GM23338 (cell line): Measurements from ENCODE around the gene SIVA1. TPM values are rescaled to one million over a fixed set of nuclear protein-coding genes. Genes with fewer than 3 reads are reported as not detected.

ENCODE experiments used
- ATAC-seq: fragments of 200-7000 bp; cut with Tn5 transposase; 3 replicates; pipeline ENCODE4 v1.9.1; 2020
- DNase-seq: peaks from one replicate; pipeline ENCODE4 v3.0.0-alpha.2; 2015; ENCODE audit warnings: low spot score
- H2AFZ ChIP-seq: fragments of 200-600 bp; sonication (generic); 2 replicates; pipeline ENCODE4 v1.8.0; 2016; ENCODE audit warnings: antibody characterized with exemption, mild to moderate bottlenecking, moderate library complexity
- H3F3A ChIP-seq: fragments of 200-600 bp; sonication (generic); replicated peaks from 2 replicates; pipeline ENCODE4 v1.8.0; 2017; ENCODE audit warnings: antibody characterized with exemption, mixed run types, low read depth
- H3K27ac ChIP-seq: fragments of 200-600 bp; sonication (generic); 2 replicates; pipeline ENCODE4 v1.6.1; 2016; ENCODE audit warnings: low read depth
- H3K27me3 ChIP-seq: fragments of 200-600 bp; sonication (generic); 2 replicates; pipeline ENCODE4 v1.8.0; 2016; ENCODE audit warnings: mild to moderate bottlenecking, mixed run types, moderate library complexity; ENCODE audit not compliant: insufficient read depth
- H3K36me3 ChIP-seq: fragments of 200-600 bp; sonication (generic); 2 replicates; pipeline ENCODE4 v1.8.0; 2016; ENCODE audit warnings: mild to moderate bottlenecking; ENCODE audit not compliant: insufficient read depth
- H3K4me1 ChIP-seq: fragments of 200-600 bp; sonication (generic); 2 replicates; pipeline ENCODE4 v1.8.0; 2016; ENCODE audit warnings: mild to moderate bottlenecking, moderate library complexity; ENCODE audit not compliant: insufficient read depth
- H3K4me2 ChIP-seq: fragments of 200-600 bp; sonication (generic); 2 replicates; pipeline ENCODE4 v1.7.1; 2017; ENCODE audit warnings: mixed run types
- H3K4me3 ChIP-seq: fragments of 200-600 bp; sonication (generic); 2 replicates; pipeline ENCODE4 v1.6.1; 2016; ENCODE audit warnings: mixed run types
- H3K79me2 ChIP-seq: fragments of 200-600 bp; sonication (generic); replicated peaks from 2 replicates; pipeline ENCODE4 v1.8.0; 2017; ENCODE audit warnings: mild to moderate bottlenecking; ENCODE audit not compliant: insufficient read depth
- H3K9me2 ChIP-seq: fragments of 200-600 bp; sonication (generic); 2 replicates; pipeline ENCODE4 v1.8.0; 2017; ENCODE audit not compliant: insufficient read depth
- H4K20me1 ChIP-seq: fragments of 200-600 bp; sonication (generic); replicated peaks from 2 replicates; pipeline ENCODE4 v1.8.0; 2017; ENCODE audit warnings: mild to moderate bottlenecking; ENCODE audit not compliant: insufficient read depth
- H3K27ac Mint-ChIP-seq: 2 replicates; pipeline ENCODE4 v1.8.0; 2020; ENCODE audit warnings: inconsistent platforms, mild to moderate bottlenecking, moderate library complexity, mixed read lengths
- H3K27me3 Mint-ChIP-seq: 3 replicates; pipeline ENCODE4 v1.8.0; 2022; ENCODE audit warnings: low read depth, mild to moderate bottlenecking, moderate library complexity, mixed read lengths, inconsistent platforms; ENCODE audit not compliant: insufficient read depth, poor library complexity
- H3K36me3 Mint-ChIP-seq: 3 replicates; pipeline ENCODE4 v1.8.0; 2021; ENCODE audit warnings: low read depth, mild to moderate bottlenecking, inconsistent platforms, moderate library complexity, mixed read lengths
- H3K4me1 Mint-ChIP-seq: 3 replicates; pipeline ENCODE4 v1.8.0; 2020; ENCODE audit warnings: mild to moderate bottlenecking, inconsistent platforms, mixed read lengths
- H3K4me3 Mint-ChIP-seq: 3 replicates; pipeline ENCODE4 v1.8.0; 2021; ENCODE audit warnings: moderate library complexity, mild to moderate bottlenecking, inconsistent platforms, mixed read lengths
- H3K9me3 Mint-ChIP-seq: 3 replicates; pipeline ENCODE4 v1.8.0; 2020; ENCODE audit warnings: moderate library complexity, mild to moderate bottlenecking, inconsistent platforms, mixed read lengths
- NANOG ChIP-seq: IDR thresholded peaks from 2 replicates; pipeline ENCODE4 v1.6.1; 2016; ENCODE audit warnings: antibody characterized with exemption, borderline replicate concordance
- POLR2AphosphoS5 ChIP-seq: IDR thresholded peaks from 2 replicates; pipeline ENCODE4 v1.6.1; 2016; ENCODE audit warnings: antibody characterized with exemption, low read depth
- ZNF114 ChIP-seq: fragments of 250-450 bp; sonication (Bioruptor Pico); IDR thresholded peaks from 2 replicates; pipeline ENCODE4 v1.5.0; 2020; ENCODE audit warnings: mild to moderate bottlenecking, moderate library complexity
- ZNF331 ChIP-seq: fragments of 250-450 bp; sonication (Bioruptor Pico); IDR thresholded peaks from 2 replicates; pipeline ENCODE4 v1.5.0; 2020; ENCODE audit warnings: low read depth, mild to moderate bottlenecking, moderate library complexity
- polyA plus RNA-seq: library from polyadenylated mRNA; unstranded; fragments of >200 nt; fragmentation: Nextera tagmentation; extraction: Ambion mirVana; gene quantifications from 2 replicates; pipeline ENCODE4 v1.2.1, GENCODE V29; 2016
- total RNA-seq: library from RNA; depleted of rRNA; stranded (reverse); fragments of >200 nt; shearing (Covaris generic); gene quantifications from 2 replicates; pipeline ENCODE4 v1.2.3, GENCODE V29; 2014
- TF ChIP-seq, protein P1 (sequence below): IDR thresholded peaks from one replicate; pipeline ENCODE4 v1.6.1; 2018; ENCODE audit warnings: antibody characterized with exemption; ENCODE audit not compliant: unreplicated experiment
- TF ChIP-seq, protein P2 (sequence below), 2 experiments: fragments of 200-600 bp in 1 of 2; sonication (generic) in 1 of 2; conservative IDR thresholded peaks; 2 replicates each; pipeline versions ENCODE4 v1.5.1 to v1.6.1; 2016 to 2017; ENCODE audit warnings: antibody characterized with exemption in 2 of 2, low read depth in 2 of 2, mild to moderate bottlenecking in 2 of 2, moderate library complexity in 1 of 2

SIVA1 gene
- total and polyA plus RNA-seq, 2 experiments from 2014 or later = 215 to 392 TPM

DNA sequence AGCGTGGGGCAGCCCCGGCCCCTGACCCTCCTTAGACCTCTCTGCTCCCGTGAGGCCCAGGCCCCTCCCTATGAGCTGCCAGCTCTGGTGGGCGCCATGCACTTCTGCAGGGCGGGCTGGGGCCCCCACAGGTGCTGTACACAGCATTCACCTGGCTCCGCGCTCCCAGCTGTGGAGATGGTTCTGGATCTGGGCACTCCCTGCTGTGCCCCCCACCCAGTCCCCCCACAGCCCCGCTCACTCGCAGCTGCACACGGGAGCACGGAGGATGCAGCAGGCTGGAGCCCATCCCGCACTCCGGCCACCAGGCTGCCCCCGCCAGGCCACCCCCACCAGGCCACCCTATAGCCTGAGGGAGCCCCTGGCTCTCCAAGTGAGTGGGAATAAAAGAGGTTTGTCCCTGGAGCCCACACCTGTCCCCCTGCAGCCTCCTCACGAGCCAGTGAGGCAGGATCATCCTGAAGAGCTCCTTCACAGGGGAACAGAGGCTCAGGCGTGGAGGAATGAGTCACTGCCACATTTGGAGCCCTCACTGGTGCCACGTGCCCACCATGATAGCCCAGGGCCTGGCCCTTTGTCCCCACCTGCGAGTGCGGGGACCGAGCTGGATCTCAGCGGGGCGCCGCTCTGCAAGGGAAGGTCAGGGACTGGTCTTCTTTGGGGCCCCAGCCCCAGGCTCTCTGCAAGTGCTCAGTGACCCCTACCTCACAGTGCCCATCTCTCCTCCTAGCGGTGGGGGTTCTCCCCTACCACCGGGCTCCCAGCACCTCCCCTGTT is 27.0 kb upstream of the SIVA1 start (continued):
- TF ChIP-seq, protein P1, sequence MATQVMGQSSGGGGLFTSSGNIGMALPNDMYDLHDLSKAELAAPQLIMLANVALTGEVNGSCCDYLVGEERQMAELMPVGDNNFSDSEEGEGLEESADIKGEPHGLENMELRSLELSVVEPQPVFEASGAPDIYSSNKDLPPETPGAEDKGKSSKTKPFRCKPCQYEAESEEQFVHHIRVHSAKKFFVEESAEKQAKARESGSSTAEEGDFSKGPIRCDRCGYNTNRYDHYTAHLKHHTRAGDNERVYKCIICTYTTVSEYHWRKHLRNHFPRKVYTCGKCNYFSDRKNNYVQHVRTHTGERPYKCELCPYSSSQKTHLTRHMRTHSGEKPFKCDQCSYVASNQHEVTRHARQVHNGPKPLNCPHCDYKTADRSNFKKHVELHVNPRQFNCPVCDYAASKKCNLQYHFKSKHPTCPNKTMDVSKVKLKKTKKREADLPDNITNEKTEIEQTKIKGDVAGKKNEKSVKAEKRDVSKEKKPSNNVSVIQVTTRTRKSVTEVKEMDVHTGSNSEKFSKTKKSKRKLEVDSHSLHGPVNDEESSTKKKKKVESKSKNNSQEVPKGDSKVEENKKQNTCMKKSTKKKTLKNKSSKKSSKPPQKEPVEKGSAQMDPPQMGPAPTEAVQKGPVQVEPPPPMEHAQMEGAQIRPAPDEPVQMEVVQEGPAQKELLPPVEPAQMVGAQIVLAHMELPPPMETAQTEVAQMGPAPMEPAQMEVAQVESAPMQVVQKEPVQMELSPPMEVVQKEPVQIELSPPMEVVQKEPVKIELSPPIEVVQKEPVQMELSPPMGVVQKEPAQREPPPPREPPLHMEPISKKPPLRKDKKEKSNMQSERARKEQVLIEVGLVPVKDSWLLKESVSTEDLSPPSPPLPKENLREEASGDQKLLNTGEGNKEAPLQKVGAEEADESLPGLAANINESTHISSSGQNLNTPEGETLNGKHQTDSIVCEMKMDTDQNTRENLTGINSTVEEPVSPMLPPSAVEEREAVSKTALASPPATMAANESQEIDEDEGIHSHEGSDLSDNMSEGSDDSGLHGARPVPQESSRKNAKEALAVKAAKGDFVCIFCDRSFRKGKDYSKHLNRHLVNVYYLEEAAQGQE = no peak
- TF ChIP-seq NANOG (no peak), ZNF331 (no peak), POLR2AphosphoS5 (no peak)
- TF ChIP-seq, protein P2, sequence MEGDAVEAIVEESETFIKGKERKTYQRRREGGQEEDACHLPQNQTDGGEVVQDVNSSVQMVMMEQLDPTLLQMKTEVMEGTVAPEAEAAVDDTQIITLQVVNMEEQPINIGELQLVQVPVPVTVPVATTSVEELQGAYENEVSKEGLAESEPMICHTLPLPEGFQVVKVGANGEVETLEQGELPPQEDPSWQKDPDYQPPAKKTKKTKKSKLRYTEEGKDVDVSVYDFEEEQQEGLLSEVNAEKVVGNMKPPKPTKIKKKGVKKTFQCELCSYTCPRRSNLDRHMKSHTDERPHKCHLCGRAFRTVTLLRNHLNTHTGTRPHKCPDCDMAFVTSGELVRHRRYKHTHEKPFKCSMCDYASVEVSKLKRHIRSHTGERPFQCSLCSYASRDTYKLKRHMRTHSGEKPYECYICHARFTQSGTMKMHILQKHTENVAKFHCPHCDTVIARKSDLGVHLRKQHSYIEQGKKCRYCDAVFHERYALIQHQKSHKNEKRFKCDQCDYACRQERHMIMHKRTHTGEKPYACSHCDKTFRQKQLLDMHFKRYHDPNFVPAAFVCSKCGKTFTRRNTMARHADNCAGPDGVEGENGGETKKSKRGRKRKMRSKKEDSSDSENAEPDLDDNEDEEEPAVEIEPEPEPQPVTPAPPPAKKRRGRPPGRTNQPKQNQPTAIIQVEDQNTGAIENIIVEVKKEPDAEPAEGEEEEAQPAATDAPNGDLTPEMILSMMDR (conservative IDR thresholded peaks at IDR 0.05; ENCODE audit: low read depth in 2 of 2) = no peak

DNA sequence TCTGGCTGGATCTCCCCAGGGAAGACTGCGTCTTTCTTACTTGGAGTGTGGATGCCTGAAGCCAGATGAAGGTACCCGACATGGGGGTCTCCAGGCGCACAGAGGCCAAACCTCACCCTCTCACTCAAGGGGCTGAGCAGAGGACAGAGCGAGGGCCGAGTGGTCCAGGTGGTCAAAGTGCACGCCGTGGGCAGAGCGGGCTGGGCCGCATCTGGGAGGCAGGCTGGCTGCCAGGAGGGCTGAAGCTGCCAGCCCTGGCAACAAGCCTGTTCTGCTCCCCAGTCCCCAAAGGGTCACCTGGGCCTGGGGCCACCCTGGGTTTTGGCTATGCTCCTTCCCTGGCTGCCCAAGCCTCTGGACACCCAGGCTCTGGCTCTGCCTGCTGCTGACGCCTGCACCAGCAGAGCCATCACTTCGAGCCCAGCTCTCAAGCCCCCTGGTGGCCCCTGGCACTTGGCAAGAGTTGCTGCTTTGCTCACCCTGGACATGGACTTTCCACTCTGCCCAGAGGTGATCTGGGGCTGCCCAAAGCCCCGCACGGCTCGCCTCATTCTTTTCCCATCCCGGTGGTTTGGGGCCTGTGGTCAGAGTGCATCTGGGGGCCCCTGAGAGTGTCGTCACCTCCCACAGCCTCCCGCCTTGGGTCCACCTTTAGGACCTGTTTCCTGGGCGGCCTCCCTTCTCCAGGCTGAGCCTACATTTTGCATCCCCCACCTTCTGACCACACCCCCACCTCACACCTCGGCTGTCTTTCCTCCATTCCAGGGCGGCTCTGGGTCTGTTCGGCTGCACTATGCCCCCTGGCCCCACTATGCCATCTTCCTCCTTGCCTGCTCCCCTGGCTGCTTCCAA is 26.1 kb upstream of the SIVA1 start:
- H3K4me3 Mint-ChIP-seq = no peak overlapping the region
- no peak overlapping the region for H3K4me3 ChIP-seq
- no peak overlapping the region for H3K27ac Mint-ChIP-seq

More for the DNA sequence above, 26.1 kb upstream of the SIVA1 start:
- no peaks in the 10 kb centered on the region; the same call in 2 of the 3 replicates for H3K36me3 Mint-ChIP-seq
- no peak overlapping the region for H2AFZ ChIP-seq
- no peaks in the 10 kb centered on the region for H3K27me3 ChIP-seq
- H3K4me1 ChIP-seq = peaks cover 10% of the 10 kb centered on the region; the same call in 1 of the 2 replicates
- no peaks in the 10 kb centered on the region for H3K9me2 ChIP-seq
- peaks cover 7% of the 10 kb centered on the region; the same call in 2 of the 3 replicates for H3K4me1 Mint-ChIP-seq
- peaks cover 4% of the 10 kb centered on the region; the same call in 2 of the 3 replicates for H3K9me3 Mint-ChIP-seq
- H3K79me2 ChIP-seq = no peaks in the 10 kb centered on the region
- H3K27me3 Mint-ChIP-seq = peaks cover 10% of the 10 kb centered on the region
- no peaks in the 10 kb centered on the region for H4K20me1 ChIP-seq
- no peaks in the 10 kb centered on the region; the same call in 1 of the 2 replicates for H3F3A ChIP-seq
- TF ChIP-seq, protein P2 (conservative IDR thresholded peaks at IDR 0.05; ENCODE audit: low read depth in 2 of 2) = peak; percentile 22 to 26; a peak in 2 of 4 replicates
- no peak for TF ChIP-seq ZNF114 (CRISPR knock-in tag)
- DNase-seq (peak; percentile 42), ATAC-seq (no peak)
- no peaks in the 10 kb centered on the region for H3K36me3 ChIP-seq
- no peak overlapping the region for H3K27ac ChIP-seq
- H3K4me2 ChIP-seq = no peak overlapping the region
